ENCODE data around the gene MOB3B.

MOB3B gene

GRCh38 chr9:27373851-27374250, 155.8 kb downstream of the MOB3B start:
- Histone ChIP-seq H3K4me1 (ENCODE audit: control insufficient read depth in 1 of 2, insufficient read depth in 1 of 2, low read depth in 1 of 2, low read length in 1 of 2) (no peaks in the 10 kb centered on the region), H3K27me3 (no peaks in the 10 kb centered on the region), H3K9me3 (no peaks in the 10 kb centered on the region), H3K36me3 (no peaks in the 10 kb centered on the region), H3K4me3 (ENCODE audit: low read depth in 1 of 2, low read length in 1 of 2) (no peak overlapping the region), H3K27ac (no peak overlapping the region)
- TF ChIP-seq CTCF (IDR thresholded peaks at IDR 0.05): no peak

GRCh38 chr9:27372615-27373014, 157.0 kb downstream of the MOB3B start:
- no peak overlapping the region for H3K4me3 ChIP-seq (ENCODE audit: low read depth in 1 of 2, low read length in 1 of 2)
- no peak overlapping the region for H3K27ac ChIP-seq
- no peaks in the 10 kb centered on the region for H3K27me3 ChIP-seq
- no peaks in the 10 kb centered on the region for H3K9me3 ChIP-seq
- H3K4me1 ChIP-seq (ENCODE audit: control insufficient read depth in 1 of 2, insufficient read depth in 1 of 2, low read depth in 1 of 2, low read length in 1 of 2): no peaks in the 10 kb centered on the region
- TF ChIP-seq CTCF (IDR thresholded peaks at IDR 0.05): no peak
- H3K36me3 ChIP-seq: no peaks in the 10 kb centered on the region

GRCh38 chr9:27371382-27371781, 158.2 kb downstream of the MOB3B start:
- Histone ChIP-seq H3K27ac (no peak overlapping the region), H3K4me1 (ENCODE audit: control insufficient read depth in 1 of 2, insufficient read depth in 1 of 2, low read depth in 1 of 2, low read length in 1 of 2) (no peaks in the 10 kb centered on the region), H3K4me3 (ENCODE audit: low read depth in 1 of 2, low read length in 1 of 2) (no peak overlapping the region), H3K9me3 (no peaks in the 10 kb centered on the region), H3K27me3 (no peaks in the 10 kb centered on the region), H3K36me3 (no peaks in the 10 kb centered on the region)
- TF ChIP-seq CTCF (IDR thresholded peaks at IDR 0.05): no peak

GRCh38 chr9:27369591-27369990, 160.0 kb downstream of the MOB3B start:
- no peaks in the 10 kb centered on the region for H3K4me1 ChIP-seq (ENCODE audit: control insufficient read depth in 1 of 2, insufficient read depth in 1 of 2, low read depth in 1 of 2, low read length in 1 of 2)
- no peak overlapping the region for H3K27ac ChIP-seq
- no peak overlapping the region for H3K4me3 ChIP-seq (ENCODE audit: low read depth in 1 of 2, low read length in 1 of 2)
- H3K9me3 ChIP-seq: no peaks in the 10 kb centered on the region
- H3K36me3 ChIP-seq: no peaks in the 10 kb centered on the region
- no peak for TF ChIP-seq CTCF (IDR thresholded peaks at IDR 0.05)
- H3K27me3 ChIP-seq: no peaks in the 10 kb centered on the region

DNA sequence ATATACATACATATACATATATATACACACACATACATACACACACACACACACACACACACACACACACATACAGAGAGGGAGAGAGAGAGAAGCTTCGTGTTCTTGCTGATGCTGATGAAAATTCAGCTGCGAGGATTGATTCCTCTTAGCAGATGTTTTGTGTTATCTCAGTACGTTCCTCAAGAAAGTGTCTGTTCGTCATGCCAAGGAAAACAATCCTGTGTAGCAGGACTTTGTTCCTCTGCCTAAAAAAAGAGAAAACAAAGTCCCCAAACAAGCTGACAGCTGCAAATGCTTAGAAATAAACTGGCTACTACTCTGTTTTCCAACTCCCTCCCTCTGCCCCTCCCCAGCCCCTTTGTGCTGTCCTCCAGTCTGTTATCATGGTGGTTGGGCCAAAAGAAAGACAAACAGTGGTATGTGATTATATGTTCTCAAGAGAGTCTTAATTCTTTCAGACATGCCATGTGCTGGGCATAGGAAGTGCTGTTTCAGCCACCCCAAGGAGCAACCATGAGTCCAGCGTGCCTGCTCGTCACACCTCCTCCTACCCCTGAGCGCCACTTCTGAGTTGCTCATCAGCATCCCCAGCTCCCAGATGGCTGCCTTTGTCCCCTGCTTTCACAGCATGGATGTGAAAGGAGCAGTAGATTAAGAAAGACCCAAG, 161.2 kb downstream of the MOB3B start:
- Histone ChIP-seq H3K27me3 (no peaks in the 10 kb centered on the region), H3K36me3 (no peaks in the 10 kb centered on the region), H3K27ac (no peak overlapping the region), H3K9me3 (no peaks in the 10 kb centered on the region), H3K4me3 (ENCODE audit: low read depth in 1 of 2, low read length in 1 of 2) (no peak overlapping the region), H3K4me1 (ENCODE audit: control insufficient read depth in 1 of 2, insufficient read depth in 1 of 2, low read depth in 1 of 2, low read length in 1 of 2) (no peaks in the 10 kb centered on the region)
- TF ChIP-seq CTCF (IDR thresholded peaks at IDR 0.05): no peak
